Skin epidermis (tissue), 12 donors: ENCODE data around the gene ALOX5AP.

Experiments
- H3K27ac ChIP-seq, 21 experiments: fragments of 200-600 bp; sonication (generic) in 11 of 21; one replicate each; pipeline ENCODE4 v1.5.0; 2020; ENCODE audit warnings: mild to moderate bottlenecking in 3 of 21, inconsistent platforms in 2 of 21, moderate library complexity in 2 of 21
- H3K4me3 ChIP-seq, 7 experiments: fragments of 200-600 bp; sonication (generic) in 2 of 7; one replicate each; pipeline ENCODE4 v1.5.0; 2020; ENCODE audit warnings: inconsistent platforms in 2 of 7, mild to moderate bottlenecking in 2 of 7, moderate library complexity in 1 of 7

ALOX5AP gene

DNA sequence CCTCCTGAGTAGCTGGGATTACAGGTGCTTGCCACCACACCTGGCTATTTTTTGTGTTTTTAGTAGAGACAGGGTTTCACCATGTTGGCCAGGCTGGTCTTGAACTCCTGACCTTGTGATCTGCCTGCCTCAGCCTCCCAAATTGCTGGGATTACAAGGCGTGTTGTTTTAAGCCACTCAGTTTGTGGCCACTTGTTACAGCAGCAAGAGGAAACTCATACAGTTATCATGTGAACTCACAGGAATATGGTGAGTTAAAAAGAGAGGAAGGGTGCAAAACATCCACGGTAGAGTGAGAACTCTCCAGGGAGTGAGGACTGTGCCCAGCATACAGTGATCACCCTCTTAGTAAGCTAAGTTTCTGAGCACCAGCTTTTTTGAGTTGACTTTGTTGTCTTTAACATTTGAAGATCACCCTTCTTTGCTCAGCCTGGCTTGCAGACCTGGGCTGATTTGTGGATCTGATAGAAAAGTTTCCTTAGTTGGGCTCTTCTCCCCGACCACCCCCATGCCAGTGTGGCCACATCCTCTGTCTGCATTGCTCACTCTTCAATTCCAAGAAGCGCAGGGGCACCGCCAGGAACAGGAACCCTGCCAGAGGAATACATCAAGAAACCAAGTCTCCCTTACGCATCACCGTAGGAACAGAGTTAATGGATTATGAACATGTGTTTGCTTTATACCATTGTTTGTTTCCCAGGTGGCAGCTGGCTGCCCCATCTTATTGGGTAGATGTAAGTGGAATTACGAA lies 16.0 kb downstream of the ALOX5AP start:
- no peak overlapping the region for H3K4me3 ChIP-seq
- no peak overlapping the region for H3K27ac ChIP-seq

DNA sequence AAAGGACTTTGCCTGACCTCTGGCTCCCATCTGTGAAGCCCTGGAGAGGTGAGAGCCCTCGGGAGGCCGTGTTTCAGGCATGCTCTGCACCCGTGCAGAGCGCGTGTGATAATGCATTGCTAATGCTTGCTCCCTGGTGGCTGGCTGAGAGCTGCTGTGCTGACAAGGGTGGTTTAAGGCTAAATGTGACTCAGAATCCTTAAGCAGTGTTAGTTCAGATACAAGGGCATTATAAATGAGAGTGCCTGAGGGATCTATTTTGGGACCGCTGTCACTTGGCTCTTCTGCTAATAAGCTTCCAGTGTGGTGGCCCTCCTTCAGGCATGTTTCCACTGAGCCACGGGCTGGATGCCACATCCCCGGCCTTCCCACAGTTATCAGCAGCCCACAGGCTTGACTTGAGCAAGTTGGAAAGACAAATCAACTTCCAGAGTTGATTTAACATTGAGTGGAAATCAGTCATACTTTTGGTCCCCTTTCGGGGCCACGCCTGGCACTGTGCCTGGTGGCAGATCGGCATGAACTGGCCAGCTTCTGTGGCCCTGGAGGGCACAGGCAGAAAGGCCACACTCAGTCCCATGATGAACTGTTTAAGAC lies 17.0 kb downstream of the ALOX5AP start:
- H3K27ac ChIP-seq = no peak overlapping the region

DNA sequence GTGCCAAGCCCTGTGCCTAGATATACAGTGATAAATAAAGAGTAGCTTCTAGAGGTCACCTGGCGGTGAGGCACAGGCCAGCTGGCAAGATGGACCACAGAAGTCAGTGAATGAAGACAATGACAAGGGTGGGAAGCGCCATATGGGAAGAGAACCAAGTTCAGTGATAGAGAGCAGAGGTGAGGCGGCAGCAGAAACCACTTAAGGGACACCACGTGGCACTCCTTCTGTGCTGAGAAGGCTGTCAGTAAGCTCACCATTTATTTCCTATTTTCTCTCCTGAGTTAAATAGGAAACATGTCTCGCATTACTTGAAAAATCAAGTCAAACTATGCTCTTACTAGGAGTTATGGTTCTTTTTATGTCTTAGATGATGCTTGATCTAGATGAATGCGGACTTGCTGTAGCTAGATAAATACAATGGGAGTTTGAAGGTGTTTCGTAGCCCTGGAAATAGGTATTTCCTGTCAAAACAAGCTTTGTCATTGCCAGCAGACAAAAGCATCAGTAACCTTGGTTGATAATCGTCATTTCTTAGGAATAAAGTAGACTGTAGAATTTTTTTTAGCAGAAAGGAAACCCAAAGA lies 17.8 kb downstream of the ALOX5AP start:
- Histone ChIP-seq H3K4me3 (no peak overlapping the region), H3K27ac (no peak overlapping the region)

More for the DNA sequence above, 17.0 kb downstream of the ALOX5AP start:
- H3K4me3 ChIP-seq = no peak overlapping the region

DNA sequence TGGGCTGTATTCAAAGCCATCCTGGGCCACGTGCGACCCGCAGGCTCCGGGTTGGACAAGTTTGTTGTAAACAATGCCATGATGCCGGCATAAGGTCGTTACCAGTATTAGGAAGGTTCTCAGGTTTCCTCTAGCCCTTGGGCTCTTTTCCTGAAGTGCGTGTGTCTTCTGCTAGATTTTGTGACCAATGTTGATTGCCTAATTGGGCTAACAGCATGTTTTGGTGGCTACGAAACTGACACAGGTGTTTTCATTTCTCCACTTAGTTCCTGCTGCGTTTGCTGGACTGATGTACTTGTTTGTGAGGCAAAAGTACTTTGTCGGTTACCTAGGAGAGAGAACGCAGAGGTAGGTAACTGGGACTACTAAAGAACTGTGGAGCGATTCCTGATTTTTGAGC lies 20.3 kb downstream of the ALOX5AP start:
- H3K27ac ChIP-seq = no peak overlapping the region
- H3K4me3 ChIP-seq = no peak overlapping the region

DNA sequence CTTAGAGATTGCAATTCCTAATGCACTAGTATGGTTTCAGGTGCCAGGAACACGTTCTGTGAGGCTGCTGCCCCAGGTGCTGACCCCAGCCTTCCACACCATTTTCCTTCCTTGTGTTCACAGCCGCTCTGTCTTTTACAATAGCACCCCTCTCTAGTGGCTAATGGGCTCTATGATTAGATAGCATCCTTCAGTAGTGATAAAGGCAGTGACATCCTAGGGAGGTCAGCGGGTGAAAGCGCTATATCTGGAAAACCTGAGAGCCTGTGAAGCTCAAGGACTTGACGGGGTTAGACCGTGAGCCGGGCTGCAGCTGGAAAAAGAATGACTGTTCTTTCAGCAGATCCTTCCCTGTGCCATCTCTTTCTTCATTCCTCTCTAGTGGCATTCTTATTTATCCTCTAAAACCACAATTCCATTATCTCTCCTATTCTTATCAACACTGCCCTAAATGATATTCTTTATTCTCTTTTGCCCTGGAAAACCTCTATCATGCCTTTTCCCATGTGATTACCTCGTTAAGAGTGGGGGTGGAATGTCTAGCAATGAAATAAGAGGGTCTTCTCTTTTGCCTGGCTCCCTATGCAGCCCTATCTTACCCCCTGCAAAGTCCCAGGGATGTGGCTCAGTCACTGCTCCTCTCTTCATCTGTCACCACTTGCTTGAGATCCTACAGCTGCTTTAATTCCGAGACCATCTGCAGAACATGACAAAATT lies 21.8 kb downstream of the ALOX5AP start:
- Histone ChIP-seq H3K27ac (no peak overlapping the region), H3K4me3 (no peak overlapping the region)

DNA sequence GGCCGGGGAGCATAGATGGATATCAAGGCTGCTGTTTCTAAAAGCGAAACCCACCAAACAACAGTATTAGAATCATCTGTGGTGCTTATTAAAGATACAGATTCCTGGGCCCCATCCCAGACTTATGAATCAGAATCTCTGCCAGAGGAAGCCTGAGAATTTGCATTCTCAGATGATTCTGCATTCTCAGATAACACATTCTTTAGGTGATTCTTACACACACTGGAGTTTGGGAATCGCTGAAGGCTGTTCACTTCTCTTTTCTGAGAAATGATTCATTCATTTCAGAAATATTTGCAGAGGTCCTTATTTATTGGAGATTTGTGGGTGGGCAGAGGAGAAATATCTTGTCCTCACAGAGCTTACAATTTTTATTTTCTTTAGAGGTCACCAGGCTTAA lies 24.4 kb downstream of the ALOX5AP start:
- Histone ChIP-seq H3K4me3 (no peak overlapping the region), H3K27ac (no peak overlapping the region)

DNA sequence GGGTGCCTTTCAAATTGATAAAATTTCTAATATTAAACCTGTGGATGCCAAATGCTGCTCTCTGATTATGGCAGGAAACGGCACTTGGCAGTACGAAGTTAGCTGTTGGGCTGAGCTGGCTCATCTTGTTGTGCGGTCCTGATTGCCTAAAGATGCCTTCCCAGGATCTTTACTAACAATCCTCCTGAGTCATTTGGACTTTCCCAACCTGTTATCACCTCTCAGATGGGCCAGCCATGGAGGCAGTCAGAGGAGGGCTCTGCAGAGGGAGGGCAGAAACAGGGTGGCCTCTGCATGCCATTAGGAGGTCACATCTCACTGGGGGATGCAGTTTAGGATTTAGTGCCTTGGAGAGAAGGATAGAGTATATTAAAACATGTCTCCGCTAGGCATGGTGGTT lies 27.3 kb downstream of the ALOX5AP start:
- Histone ChIP-seq H3K4me3 (no peak overlapping the region), H3K27ac (no peak overlapping the region)

DNA sequence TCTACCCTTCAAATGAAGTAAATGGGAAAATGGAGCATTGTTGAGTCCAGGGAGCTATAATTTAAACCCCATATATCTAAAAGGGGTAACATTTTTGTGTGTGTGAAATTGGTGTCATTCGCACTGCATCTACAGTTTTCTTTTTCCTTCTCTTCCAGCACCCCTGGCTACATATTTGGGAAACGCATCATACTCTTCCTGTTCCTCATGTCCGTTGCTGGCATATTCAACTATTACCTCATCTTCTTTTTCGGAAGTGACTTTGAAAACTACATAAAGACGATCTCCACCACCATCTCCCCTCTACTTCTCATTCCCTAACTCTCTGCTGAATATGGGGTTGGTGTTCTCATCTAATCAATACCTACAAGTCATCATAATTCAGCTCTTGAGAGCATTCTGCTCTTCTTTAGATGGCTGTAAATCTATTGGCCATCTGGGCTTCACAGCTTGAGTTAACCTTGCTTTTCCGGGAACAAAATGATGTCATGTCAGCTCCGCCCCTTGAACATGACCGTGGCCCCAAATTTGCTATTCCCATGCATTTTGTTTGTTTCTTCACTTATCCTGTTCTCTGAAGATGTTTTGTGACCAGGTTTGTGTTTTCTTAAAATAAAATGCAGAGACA lies 28.6 kb downstream of the ALOX5AP start:
- no peak overlapping the region for H3K4me3 ChIP-seq
- H3K27ac ChIP-seq = no peak overlapping the region

DNA sequence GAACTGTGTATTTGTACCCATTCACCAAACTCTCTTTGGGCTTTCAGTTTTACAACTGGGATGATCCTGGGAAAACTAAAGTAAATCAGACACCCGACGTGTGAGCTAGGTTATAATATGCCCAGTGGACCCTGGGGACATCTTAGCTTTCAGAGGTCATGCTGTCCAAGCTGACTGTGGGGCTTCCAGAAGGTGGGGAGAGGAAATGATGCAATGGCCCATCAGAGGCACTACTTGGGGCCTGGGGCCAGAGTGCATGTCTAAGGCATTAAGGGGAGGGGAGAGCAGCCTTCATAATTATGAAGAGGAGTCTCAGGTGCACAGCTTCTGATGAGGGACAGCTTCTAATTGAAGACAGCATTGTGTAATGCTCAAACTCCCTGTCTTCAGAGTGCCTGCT lies 30.9 kb downstream of the ALOX5AP start:
- no peak overlapping the region for H3K27ac ChIP-seq
- H3K4me3 ChIP-seq = no peak overlapping the region

DNA sequence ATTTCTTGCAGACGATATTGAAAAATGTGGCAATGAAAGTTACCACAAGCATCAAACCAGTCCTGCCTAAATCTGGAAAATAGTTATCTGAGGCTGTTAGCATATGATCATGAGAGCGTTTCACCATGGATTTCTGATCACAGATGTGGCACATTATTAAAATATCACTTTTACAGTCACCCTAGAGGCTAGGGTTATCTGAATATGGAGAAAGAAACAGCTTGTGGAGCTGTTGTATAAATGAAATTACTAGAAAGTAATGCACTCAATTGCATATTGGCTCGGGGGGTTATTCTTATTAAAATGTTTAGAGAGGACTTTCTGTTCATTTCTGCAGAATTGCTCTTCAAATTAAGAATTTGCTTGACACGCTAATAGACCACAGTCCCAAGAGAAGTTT lies 35.6 kb downstream of the ALOX5AP start:
- no peak overlapping the region for H3K4me3 ChIP-seq
- no peak overlapping the region for H3K27ac ChIP-seq

DNA sequence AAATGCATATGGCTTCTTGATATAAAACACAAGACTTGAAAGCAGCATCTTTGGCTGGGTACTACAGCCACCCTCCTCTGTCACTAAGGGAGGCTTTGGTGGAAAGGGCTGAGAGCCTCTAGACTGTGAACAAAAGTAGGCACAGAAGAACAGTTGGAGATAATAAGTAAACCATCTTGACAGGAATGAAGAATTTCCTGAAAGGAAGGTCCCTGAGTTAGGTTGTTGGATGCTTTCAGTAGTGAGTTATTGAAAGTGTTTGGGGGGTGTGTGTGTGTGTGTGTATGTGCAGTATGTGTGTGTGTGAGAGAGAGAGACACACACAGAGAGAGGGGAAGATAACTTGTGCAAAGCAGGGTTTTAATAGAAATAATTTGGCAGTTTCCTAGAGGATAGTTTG lies 38.2 kb downstream of the ALOX5AP start:
- H3K4me3 ChIP-seq = no peak overlapping the region
- peak overlapping the region in 3 of 21 experiments; percentile 39 to 79 (median 44) for H3K27ac ChIP-seq

DNA sequence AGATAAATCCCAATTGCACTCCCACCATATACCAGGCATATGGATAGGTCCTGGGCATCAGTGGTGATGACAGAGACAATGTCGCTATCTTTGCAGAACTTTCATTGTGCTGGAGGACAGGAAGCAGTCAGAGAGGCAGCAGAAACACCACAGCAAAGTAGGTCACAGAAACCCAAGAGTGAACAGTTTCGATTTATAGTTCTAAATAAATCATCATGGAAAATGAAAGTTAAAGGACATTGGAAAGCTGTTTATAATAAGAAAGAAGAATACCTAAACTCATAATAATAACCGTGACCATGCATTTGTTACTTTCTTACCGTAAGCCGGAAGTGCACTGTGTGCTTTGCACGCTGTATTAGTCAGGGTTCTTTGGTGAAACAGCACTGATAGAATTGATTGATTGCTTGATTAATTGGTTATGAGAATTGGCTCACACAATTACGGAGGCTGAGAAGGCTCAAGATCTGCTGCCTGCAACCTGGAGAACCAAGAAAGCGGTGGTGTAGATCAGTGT lies 38.9 kb downstream of the ALOX5AP start:
- no peak overlapping the region for H3K4me3 ChIP-seq

DNA sequence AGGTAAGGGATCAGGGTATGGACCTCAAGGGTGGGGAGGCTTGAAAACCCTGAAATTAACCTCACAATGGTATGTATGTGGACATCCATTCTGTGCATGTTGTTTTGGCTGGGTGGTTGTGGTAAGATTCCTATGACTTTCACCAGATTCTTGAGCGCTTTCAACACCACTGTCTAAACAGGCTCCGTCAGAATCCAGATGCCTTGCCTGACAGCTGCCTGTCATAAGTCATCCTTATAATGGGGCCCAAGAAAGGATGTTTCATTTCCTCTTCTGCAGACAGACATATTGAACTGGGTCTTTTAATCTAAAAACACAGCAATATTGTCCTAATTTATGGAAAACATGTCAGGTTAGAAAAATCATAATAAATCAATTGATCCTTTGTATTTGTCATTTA lies 41.3 kb downstream of the ALOX5AP start:
- Histone ChIP-seq H3K27ac (no peak overlapping the region), H3K4me3 (no peak overlapping the region)

More for the DNA sequence above, 38.9 kb downstream of the ALOX5AP start:
- peak overlapping the region in 7 of 21 experiments; percentile 23 to 79 (median 44) for H3K27ac ChIP-seq

DNA sequence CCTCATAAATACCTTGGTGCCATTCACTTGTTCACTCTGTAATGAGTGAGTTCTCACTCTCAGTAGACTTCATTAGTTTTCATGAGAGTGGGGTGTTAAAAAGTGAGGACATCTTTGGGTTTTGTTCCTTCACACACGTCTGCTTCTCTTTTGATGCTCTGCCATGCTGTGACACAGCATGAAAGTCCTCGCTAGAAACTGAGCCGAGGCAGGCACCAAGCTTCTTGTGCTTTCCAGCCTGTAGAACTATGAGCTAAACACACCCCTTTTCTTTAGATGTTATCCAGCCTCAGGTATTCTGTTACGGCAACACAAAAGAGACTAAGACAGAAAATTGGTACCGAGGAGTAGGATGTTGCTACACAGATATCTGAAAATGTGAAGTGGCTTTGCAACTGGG lies 43.7 kb downstream of the ALOX5AP start:
- H3K27ac ChIP-seq = no peak overlapping the region

DNA sequence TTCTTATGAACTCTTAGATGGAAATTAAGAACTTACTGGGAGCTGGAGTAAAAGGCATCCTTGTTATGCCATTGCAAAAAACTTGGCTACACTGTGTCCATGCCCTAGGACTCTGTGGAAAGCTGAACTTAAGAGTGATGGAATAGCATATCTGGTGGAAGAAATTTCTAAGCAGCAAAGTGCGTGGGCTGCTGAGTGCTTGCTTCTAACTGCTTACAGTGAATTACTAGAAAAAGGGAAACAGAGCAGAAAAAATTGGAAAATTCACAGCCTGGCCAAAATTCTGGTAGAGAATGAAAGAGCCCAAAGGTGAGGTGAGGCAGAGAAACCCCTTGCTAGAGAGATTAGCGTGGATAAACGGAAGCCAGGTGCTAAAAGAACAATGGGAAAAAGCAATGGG lies 44.3 kb downstream of the ALOX5AP start:
- H3K4me3 ChIP-seq = no peak overlapping the region
- H3K27ac ChIP-seq = no peak overlapping the region

More for the DNA sequence above, 43.7 kb downstream of the ALOX5AP start:
- no peak overlapping the region for H3K4me3 ChIP-seq

DNA sequence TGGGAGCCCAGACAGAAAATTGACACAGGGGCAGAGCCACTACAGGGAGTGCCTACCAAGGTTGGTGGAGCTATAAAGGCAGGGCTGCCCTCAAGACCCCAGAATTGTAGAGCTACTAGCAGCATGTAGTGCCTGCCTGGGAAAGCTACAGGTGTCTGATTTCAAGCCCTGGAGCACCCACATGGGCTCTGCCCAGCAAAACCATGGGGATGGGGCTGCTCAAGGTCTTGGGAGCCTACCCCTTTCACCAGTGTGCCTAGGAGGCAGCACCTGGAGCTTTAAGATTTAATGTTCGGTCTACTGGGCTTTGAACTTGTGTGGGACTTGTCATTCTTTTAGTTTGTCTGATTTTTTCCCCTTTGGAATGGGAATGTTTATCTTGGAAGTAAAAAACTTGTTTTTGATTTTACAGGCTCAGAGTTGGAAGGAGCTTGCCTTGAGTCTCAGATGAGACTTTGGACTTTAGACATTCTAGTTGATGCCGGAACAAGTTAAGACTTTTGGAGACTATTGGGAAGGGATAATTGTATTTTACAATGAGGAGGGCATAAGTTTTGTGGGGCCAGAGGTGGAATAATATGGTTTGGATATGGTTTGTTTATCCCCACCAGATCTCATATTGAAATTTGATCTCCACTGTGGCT lies 45.1 kb downstream of the ALOX5AP start:
- Histone ChIP-seq H3K4me3 (no peak overlapping the region), H3K27ac (no peak overlapping the region)

DNA sequence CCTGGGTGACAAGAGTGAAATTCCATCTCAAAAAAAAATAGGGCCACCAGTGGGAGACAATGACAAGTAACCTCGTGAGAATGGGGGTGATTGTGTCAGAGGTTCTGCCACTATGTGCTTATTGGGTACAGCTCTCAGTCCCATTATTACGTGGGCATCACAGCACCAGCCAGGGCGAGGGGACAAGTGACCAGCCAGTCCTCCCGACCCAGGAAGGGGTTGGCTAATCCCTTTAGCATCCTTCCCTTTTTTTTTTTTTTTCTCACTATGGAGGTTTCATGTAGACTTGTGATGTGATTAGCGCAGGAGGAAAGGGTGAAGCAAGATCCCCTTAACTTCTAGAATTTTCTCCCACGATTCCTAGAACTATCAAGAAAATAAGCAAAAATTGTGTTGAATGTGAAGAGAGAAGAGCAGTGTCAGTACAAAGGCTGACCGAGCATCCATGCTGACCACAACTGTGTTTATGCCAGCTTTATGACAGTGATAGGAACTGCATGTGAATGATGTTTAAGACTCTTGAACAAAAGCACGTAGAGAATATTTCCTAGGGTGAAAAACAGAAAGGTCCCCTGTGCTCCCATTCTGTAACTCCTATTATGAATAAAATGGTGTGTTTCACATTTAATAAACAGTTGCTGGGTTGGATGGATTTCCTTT lies 50.0 kb downstream of the ALOX5AP start:
- Histone ChIP-seq H3K4me3 (no peak overlapping the region), H3K27ac (no peak overlapping the region)

DNA sequence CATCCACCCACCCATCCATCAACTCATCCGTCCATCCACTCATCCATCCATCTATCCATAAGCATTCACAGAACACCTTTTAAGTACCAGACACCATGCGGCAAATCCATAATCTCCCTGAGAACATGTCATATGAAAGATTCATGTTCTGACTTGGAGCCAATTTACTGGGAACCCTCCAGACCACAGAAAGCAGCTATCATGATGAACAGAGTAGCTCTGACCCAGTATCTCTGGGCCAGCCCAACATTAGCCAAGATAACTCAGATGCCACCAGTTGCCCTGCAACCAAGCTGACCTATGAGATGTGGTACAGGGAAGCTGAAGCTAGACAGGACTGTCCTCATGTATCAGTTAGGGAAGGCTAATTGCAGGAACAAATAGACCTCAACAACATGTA lies 51.3 kb downstream of the ALOX5AP start:
- Histone ChIP-seq H3K27ac (no peak overlapping the region), H3K4me3 (no peak overlapping the region)
